GM12872 (cell line): Measurements from ENCODE around the gene DBX2.

Experiments
- TF ChIP-seq, protein P1 (sequence below): IDR thresholded peaks from 3 replicates; pipeline ENCODE4 v1.5.1; 2011; ENCODE audit warnings: low read depth, mild to moderate bottlenecking, low read length, moderate library complexity; ENCODE audit not compliant: insufficient read depth

DBX2 gene

GRCh38 chr12:44993161-44993560 lies 57.7 kb downstream of the DBX2 start:
- TF ChIP-seq, protein P1, sequence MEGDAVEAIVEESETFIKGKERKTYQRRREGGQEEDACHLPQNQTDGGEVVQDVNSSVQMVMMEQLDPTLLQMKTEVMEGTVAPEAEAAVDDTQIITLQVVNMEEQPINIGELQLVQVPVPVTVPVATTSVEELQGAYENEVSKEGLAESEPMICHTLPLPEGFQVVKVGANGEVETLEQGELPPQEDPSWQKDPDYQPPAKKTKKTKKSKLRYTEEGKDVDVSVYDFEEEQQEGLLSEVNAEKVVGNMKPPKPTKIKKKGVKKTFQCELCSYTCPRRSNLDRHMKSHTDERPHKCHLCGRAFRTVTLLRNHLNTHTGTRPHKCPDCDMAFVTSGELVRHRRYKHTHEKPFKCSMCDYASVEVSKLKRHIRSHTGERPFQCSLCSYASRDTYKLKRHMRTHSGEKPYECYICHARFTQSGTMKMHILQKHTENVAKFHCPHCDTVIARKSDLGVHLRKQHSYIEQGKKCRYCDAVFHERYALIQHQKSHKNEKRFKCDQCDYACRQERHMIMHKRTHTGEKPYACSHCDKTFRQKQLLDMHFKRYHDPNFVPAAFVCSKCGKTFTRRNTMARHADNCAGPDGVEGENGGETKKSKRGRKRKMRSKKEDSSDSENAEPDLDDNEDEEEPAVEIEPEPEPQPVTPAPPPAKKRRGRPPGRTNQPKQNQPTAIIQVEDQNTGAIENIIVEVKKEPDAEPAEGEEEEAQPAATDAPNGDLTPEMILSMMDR: no peak

DNA sequence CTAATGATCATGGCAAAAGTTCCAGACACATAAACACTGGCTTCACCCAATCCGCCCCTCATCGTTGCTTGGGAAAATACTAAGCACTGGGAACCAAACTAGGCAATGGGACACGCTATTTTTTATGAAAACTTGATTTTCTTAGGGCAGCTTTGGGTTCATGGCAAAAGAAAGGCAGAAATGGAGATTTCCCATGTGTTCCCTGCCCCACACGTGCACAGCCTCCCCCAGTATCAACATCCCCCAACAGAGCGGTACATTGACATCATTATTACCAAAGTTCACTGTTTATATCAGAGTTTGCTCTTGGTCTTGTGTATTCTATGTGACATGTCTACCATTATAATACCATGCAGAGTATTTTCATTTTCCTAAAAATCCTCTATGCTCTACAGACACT lies 71.0 kb downstream of the DBX2 start:
- TF ChIP-seq, protein P1: no peak

GRCh38 chr12:44976246-44976645 lies 74.7 kb downstream of the DBX2 start:
- TF ChIP-seq, protein P1: no peak

DNA sequence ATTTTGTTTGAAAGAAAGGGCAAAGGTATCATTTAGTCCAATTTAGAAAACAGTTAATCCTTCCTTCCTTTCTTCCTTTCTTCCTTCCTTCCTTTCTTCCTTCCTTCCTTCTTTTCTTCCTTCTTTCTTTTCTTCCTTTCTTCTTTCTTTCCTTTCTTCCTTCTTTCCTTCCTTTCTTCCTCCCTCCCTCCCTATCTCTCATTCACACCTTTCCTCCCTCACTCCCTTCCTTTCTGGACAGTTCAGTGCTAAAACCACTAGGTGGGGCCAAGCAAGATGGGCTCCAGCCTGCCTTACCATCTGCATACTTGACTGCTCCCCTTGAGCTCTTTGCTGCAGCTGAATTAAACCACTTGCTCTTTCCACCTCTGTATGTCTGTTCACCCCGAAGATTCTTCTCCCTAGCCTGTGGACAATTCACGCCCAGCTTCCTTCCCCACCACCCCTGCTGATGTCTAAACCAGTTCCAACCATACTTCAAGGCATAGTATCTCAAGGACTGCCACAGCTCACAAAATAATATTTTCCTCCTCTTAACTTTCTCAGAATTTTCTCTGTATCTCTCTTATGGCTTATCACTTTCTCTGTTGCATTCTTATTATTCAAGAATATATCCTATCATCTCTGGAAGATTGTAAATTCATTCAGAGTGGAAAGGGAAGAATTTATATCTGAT lies 78.0 kb downstream of the DBX2 start:
- TF ChIP-seq, protein P1: peak; percentile 62

DNA sequence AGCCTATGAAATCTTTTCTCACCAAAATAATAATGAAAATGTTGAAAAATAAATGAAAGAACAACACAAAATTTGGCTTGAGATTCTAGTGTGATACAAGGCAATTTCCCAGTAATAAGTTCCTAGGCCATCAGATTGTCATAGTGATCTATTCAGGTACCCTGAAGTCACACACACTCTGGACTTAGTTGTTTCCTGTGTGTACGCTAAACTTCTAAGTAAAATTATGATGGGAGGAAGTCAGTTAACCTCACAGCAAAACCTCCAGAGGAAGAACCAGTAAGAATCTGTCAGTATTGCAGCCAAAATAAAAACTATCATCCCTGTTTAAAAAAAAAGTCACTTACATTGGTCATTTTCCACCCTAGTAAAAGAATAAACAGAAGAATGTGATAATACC lies 81.9 kb downstream of the DBX2 start:
- TF ChIP-seq, protein P1: no peak
